T47D (cell line): ENCODE data around the gene AADAT.

ENCODE experiments used
- DNase-seq, 2 experiments: peaks; one replicate each; pipeline versions ENCODE4 v3.0.0 to v3.0.0-alpha.2; 2011 to 2012; ENCODE audit warnings: low read depth in 1 of 2, low spot score in 1 of 2
- JUND ChIP-seq: IDR thresholded peaks from 2 replicates; pipeline ENCODE4 v1.6.1; 2012; ENCODE audit warnings: low read depth
- in situ Hi-C: cut with HindIII; loops from 2 replicates; pipeline ENCODE4 v1.10.0; 2016; ENCODE audit warnings: low sequenced_read_pairs, low pct_unique_long_range_greater_than_20kb

AADAT gene

DNA sequence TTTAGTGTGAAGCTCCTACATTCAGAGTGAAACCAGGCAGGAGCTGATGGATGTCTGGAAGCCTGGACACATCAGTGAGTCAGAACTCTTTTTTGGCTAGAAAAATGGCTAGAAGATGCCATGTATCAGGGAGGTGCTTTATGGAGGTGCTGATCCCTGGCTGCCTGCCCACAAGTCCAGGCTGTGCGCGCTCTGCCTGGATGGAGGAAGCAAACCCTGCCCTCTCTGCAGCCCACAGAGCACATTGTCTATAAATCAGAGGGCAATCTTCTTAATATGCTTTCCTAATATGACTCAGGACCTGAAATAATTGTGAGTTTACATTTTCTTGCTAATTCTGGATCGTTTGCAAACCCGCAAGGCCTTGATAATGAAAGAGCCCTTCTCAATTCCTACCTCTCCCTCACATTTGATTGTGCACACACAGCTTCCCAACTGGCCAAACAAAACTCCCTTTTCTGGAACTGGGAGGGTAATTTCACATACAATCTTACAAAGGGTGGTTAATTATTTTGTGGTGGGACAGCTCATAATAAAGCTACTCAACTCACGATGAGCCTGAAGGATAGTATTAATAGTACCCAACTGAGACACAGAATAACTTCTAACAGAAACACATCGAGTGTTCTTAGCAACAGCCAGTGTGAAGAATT is 75.3 kb downstream of the AADAT start:
- DNase-seq: no peak
- TF ChIP-seq JUND: no peak
- in situ Hi-C loops: no loop called here

- no peak for TF ChIP-seq JUND
- in situ Hi-C loops: no loop called here
- DNase-seq: no peak
Measured at GRCh38 chr4:170012629-170012958, 77.2 kb downstream of the AADAT start.

DNA sequence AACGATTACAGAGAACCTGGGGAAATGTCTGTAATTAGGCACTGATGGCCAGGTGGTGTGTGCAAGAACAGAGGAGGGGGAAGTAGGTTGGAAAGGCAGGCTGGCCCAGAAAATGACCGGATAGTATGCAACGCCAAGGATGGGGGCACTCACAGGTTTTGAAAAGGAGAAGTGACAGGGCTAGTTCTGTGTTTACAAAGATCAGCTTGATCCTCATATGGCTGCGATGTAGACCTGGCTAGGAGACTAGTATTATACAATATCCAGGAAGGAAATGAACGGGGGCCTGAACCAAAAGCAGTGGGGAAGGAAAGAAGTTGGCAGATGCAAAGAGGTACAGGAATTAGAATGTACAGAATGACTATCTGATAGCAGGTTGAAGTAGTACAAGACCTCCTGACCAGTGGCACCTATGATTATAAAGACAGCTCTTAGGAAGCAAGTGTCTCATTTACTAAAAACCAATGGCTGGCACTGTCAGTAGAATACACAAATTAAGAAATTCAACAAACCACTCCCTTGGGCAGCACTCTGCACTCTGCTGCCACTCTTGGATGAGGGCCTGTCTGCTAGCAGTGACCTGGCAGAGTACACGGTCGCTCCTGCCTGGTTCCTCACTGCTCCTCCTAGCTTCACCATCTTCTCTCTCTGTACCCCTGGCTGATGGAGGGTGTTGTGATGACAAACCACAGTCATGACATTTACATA is 77.7 kb downstream of the AADAT start:
- DNase-seq: no peak
- in situ Hi-C loops: no loop called here
- TF ChIP-seq JUND: no peak
